Peyer's patch (tissue), 4 donors: Measurements from ENCODE around the gene MAP3K5.

Source experiments
- POLR2A ChIP-seq, 2 donors: fragments of 450-650 bp; IDR thresholded peaks; one replicate each; pipeline ENCODE4 v1.5.1; 2017; ENCODE audit warnings: antibody characterized with exemption in 2 of 2, mild to moderate bottlenecking in 2 of 2, moderate library complexity in 2 of 2
- TF ChIP-seq, protein P1 (sequence below), 6 experiments: fragments of 450-650 bp in 4 of 6; fragments of 200-600 bp in 2 of 6; sonication (generic) in 1 of 6; IDR thresholded peaks; one replicate each; pipeline ENCODE4 v1.5.1; 2017 to 2019; ENCODE audit warnings: antibody characterized with exemption in 6 of 6, mild to moderate bottlenecking in 3 of 6, moderate library complexity in 1 of 6

DNA sequence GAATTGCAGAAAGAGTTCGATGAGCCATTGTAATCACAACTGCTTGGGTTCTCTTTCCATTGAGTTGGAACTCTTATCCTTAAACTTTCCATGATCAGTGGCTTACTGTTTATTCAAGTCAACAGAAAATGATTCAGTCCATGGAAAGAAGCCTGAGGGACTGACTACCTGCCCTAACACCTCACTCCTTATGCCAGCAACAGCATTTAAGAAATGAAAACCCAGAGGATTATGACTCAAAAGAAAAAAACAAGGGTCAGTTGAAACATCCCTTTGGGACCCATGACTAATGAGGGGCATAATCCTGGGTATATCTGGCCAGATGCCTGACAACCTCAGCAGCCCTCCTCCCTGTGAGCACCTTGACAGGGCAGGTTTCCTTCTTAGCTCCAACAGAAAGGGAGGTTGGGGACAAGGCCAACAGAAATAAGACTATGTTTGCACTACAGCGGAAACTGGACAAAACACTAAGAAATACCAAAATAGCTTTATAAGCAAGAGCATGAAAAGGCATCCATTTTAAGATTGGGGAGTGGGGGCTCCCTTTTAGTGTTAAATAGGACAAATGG, 106.7 kb downstream of the MAP3K5 start:
- TF ChIP-seq POLR2A (IDR thresholded peaks at IDR 0.05) = no peak
- TF ChIP-seq, protein P1, sequence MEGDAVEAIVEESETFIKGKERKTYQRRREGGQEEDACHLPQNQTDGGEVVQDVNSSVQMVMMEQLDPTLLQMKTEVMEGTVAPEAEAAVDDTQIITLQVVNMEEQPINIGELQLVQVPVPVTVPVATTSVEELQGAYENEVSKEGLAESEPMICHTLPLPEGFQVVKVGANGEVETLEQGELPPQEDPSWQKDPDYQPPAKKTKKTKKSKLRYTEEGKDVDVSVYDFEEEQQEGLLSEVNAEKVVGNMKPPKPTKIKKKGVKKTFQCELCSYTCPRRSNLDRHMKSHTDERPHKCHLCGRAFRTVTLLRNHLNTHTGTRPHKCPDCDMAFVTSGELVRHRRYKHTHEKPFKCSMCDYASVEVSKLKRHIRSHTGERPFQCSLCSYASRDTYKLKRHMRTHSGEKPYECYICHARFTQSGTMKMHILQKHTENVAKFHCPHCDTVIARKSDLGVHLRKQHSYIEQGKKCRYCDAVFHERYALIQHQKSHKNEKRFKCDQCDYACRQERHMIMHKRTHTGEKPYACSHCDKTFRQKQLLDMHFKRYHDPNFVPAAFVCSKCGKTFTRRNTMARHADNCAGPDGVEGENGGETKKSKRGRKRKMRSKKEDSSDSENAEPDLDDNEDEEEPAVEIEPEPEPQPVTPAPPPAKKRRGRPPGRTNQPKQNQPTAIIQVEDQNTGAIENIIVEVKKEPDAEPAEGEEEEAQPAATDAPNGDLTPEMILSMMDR (IDR thresholded peaks at IDR 0.05) = no peak
